Left lung (tissue), 10 donors: ENCODE data around the gene UBP1. TPM values are rescaled to one million over a fixed set of nuclear protein-coding genes. Genes with fewer than 3 reads are reported as not detected.

Experiments
- ATAC-seq: fragments of 200-7000 bp; cut with Tn5 transposase; one replicate; pipeline ENCODE4 v1.9.1; 2020; ENCODE audit warnings: moderate library complexity
- DNase-seq, 4 donors: peaks; one replicate each; pipeline ENCODE4 v3.0.0-alpha.2; 2013 to 2020
- H3K27ac ChIP-seq, 2 donors: fragments of 200-600 bp; sonication (generic) in 1 of 2; one replicate each; pipeline versions ENCODE4 v1.5.0 to v1.8.0; 2020 to 2021
- H3K27me3 ChIP-seq, 2 donors: fragments of 200-600 bp; sonication (generic) in 1 of 2; one replicate each; pipeline versions ENCODE4 v1.5.0 to v1.8.0; 2020 to 2021
- H3K36me3 ChIP-seq, 2 donors: fragments of 200-600 bp; sonication (generic) in 1 of 2; one replicate each; pipeline versions ENCODE4 v1.5.0 to v1.8.0; 2020 to 2021
- H3K4me1 ChIP-seq, 2 donors: fragments of 200-600 bp; one replicate each; pipeline ENCODE4 v1.8.0; 2021
- H3K4me3 ChIP-seq, 2 donors: fragments of 200-600 bp; sonication (generic) in 1 of 2; one replicate each; pipeline versions ENCODE4 v1.5.0 to v1.8.0; 2020 to 2021; ENCODE audit warnings: mild to moderate bottlenecking in 1 of 2
- H3K9me3 ChIP-seq, 2 donors: fragments of 200-600 bp; sonication (generic) in 1 of 2; one replicate each; pipeline versions ENCODE4 v1.5.0 to v1.8.0; 2020 to 2021
- intact Hi-C, 2 donors: fragments of 100-400 bp; cut with DNase I; formaldehyde crosslinking; loops; one replicate each; pipeline versions ENCODE4 v1.11.2 to v1.14.2; 2022
- polyA plus RNA-seq, 6 donors: library from polyadenylated mRNA; unstranded; fragments of 120-200 nt; gene quantifications; one replicate each; pipeline ENCODE4 v1.2.1, GENCODE V29; 2013; ENCODE audit not compliant: insufficient read length in 6 of 6
- total RNA-seq, 2 donors: library from RNA; stranded (reverse); fragmentation: NEBNext Ultra II Directional; extraction: Animal tissue kit (Norgen Biotek cat#: 25700); gene quantifications; one replicate each; pipeline ENCODE4 v1.2.1, GENCODE V29; 2021
- TF ChIP-seq, protein P1 (sequence below), 2 donors: fragments of 200-600 bp; sonication (generic) in 1 of 2; IDR thresholded peaks; one replicate each; pipeline versions ENCODE4 v1.5.0 to v1.8.0; 2021; ENCODE audit warnings: antibody characterized with exemption in 2 of 2
- donor health status: DM: no; HTN: yes; CAD: no.
- donor health status: DM: no; HTN: no; CAD: no.

The UBP1 gene
- total and polyA plus RNA-seq, 8 donors, result 60.9 to 135 (median 124) TPM

- Histone ChIP-seq H3K36me3 (peaks cover 0 to 99% of the 10 kb centered on the region in 2 donors), H3K27ac (no peak overlapping the region), H3K9me3 (no peaks in the 10 kb centered on the region), H3K27me3 (no peaks in the 10 kb centered on the region), H3K4me1 (no peaks in the 10 kb centered on the region), H3K4me3 (no peak overlapping the region)
- TF ChIP-seq, protein P1, sequence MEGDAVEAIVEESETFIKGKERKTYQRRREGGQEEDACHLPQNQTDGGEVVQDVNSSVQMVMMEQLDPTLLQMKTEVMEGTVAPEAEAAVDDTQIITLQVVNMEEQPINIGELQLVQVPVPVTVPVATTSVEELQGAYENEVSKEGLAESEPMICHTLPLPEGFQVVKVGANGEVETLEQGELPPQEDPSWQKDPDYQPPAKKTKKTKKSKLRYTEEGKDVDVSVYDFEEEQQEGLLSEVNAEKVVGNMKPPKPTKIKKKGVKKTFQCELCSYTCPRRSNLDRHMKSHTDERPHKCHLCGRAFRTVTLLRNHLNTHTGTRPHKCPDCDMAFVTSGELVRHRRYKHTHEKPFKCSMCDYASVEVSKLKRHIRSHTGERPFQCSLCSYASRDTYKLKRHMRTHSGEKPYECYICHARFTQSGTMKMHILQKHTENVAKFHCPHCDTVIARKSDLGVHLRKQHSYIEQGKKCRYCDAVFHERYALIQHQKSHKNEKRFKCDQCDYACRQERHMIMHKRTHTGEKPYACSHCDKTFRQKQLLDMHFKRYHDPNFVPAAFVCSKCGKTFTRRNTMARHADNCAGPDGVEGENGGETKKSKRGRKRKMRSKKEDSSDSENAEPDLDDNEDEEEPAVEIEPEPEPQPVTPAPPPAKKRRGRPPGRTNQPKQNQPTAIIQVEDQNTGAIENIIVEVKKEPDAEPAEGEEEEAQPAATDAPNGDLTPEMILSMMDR (IDR thresholded peaks at IDR 0.05), result no peak
- intact Hi-C loops, result no loop called here
- DNase-seq, result no peak
- ATAC-seq, result no peak
Observed at GRCh38 chr3:33392144-33392543, 48.1 kb downstream of the UBP1 start.

DNA sequence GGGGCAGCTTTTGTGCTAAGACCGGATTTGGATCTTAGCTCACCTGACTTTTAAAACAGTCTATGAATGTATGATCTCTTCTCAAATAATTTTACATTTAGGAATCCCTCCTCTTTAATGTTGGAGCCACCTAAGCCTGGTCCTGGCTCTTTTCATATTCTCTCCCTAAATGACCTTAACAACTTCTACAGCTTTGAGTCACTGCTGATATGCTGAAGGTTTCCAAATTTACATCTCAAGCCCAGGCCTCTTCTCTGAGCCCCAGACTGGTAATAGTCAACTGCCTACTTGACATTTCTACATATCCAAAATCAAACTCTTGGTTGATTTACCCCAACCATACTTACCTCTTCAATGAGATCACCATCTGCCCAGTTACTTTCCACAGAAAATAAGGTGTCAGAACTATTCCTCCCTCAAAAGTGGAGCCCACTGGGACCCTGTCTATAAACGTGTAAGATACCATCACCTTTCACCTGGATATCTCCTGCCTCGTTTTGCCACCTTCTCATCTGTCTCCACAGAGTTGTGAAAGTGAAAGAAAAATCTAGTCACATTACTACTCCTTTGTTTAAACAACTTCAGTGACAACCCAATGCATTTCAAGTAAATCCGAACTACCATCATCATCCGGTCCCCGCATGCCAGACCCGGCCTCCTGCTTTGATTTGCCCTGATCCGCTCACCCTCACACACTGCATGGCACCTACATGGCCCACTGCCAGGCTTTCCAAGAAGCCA is 48.8 kb downstream of the UBP1 start:
- H3K4me3 ChIP-seq, result no peak overlapping the region
- TF ChIP-seq, protein P1 (IDR thresholded peaks at IDR 0.05), result no peak
- no peaks in the 10 kb centered on the region for H3K4me1 ChIP-seq
- H3K36me3 ChIP-seq, result peaks cover 0 to 99% of the 10 kb centered on the region in 2 donors
- H3K27me3 ChIP-seq, result no peaks in the 10 kb centered on the region
- no peaks in the 10 kb centered on the region for H3K9me3 ChIP-seq
- DNase-seq (no peak), ATAC-seq (no peak)
- intact Hi-C loops, result no loop called here
- H3K27ac ChIP-seq, result no peak overlapping the region

DNA sequence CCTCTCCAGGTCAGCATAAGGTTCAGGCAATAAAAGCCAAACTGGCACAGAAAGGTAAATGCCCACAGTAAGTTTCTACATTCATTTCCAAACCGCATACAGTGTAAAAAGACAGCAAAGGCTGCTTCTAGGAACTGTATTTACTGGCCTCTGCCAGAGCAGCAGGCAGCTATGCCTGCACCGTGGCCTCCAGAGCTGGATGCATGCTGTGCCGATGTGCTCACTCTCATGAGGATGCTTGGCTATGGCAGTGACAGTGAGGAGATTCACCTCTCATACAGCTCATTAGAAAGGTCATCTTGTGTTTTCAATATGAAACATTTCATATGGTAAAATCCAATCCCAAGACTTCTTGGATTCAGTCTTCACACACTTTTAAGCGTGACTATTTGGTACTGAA is 50.3 kb downstream of the UBP1 start:
- Histone ChIP-seq H3K4me1 (no peaks in the 10 kb centered on the region), H3K36me3 (peaks cover 0 to 99% of the 10 kb centered on the region in 2 donors), H3K9me3 (no peaks in the 10 kb centered on the region), H3K27me3 (no peaks in the 10 kb centered on the region), H3K4me3 (no peak overlapping the region), H3K27ac (no peak overlapping the region)
- intact Hi-C loops, result no loop called here
- TF ChIP-seq, protein P1 (IDR thresholded peaks at IDR 0.05), result no peak
- DNase-seq (no peak), ATAC-seq (no peak)

DNA sequence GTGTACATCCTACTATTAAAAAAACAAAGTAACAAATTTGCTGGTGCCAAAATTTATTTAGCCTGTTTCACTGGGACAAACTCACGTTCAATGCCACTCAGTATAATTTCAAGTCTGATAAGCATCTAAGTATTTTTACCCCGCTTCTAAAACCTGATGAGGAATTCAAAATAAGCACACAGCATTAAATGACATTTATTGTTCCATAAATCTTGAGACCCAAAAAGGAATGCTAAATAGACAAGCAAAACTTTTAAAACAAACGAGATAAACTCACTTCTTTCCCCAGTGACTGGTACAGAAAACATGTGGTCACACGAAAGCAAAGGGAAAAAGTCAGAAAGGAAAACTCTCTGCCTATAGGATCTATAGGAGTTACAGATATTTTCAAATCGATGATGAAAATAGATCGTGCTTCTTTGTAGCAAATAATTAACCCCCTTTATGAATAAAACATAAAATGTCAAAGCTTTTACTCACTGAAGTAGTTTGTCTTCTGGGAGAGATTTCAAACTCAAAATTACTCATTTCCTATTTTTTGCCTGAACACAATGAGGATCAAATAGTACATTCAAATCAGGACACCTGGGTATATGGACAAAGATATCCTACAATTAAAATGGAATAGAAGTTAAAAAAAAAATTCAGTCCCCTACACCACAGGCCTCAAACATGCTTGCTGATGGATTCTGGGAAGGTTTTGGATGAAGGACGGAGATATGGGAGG is 51.7 kb downstream of the UBP1 start:
- TF ChIP-seq, protein P1 (IDR thresholded peaks at IDR 0.05), result no peak
- Histone ChIP-seq H3K27me3 (no peaks in the 10 kb centered on the region), H3K9me3 (no peaks in the 10 kb centered on the region), H3K36me3 (peaks cover 0 to 95% of the 10 kb centered on the region in 2 donors), H3K27ac (no peak overlapping the region), H3K4me3 (no peak overlapping the region), H3K4me1 (no peaks in the 10 kb centered on the region)
- no peak for ATAC-seq
- DNase-seq, result no peak
- intact Hi-C loops, result no loop called here

DNA sequence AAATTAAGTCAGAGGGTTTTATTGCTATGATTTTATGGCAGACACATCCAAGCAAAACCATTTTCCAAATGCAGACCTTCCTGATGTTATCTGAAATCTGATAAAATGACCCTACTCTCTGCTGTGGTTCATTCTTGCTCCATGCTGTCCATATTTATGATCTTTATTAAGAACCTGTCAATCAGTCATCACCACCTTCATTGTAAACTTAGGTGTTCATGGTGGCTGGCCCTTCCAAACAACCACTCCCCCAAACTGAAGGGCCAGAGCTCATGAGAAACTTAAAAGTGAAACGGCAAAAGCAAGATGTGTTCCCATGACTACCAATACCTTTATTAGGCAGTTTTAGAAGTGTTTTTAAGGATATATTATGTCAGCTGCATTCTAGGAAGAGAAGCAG is 53.6 kb downstream of the UBP1 start:
- ATAC-seq (no peak), DNase-seq (no peak)
- no peaks in the 10 kb centered on the region for H3K9me3 ChIP-seq
- no peaks in the 10 kb centered on the region for H3K4me1 ChIP-seq
- no peaks in the 10 kb centered on the region for H3K27me3 ChIP-seq
- TF ChIP-seq, protein P1 (IDR thresholded peaks at IDR 0.05), result no peak
- H3K36me3 ChIP-seq, result peaks cover 0 to 76% of the 10 kb centered on the region in 2 donors
- H3K4me3 ChIP-seq, result no peak overlapping the region
- H3K27ac ChIP-seq, result no peak overlapping the region
- intact Hi-C loops, result no loop called here
